ENCODE data around the gene SBF1. TPM values are rescaled to one million over a fixed set of nuclear protein-coding genes. Genes with fewer than 3 reads are reported as not detected.

SBF1 gene
- total RNA-seq, 1 experiment from 2014 or later, result 84.8 TPM

- in situ Hi-C loops (cut with HindIII; ENCODE audit: low pct_unique_long_range_greater_than_20kb, low sequenced_read_pairs), result no loop called here
- DNase-seq (ENCODE audit: low read depth), result no peak
Observed at GRCh38 chr22:50473088-50473487, 1.7 kb downstream of the SBF1 start.

GRCh38 chr22:50471962-50472361 lies 2.9 kb downstream of the SBF1 start:
- DNase-seq (ENCODE audit: low read depth), result no peak
- in situ Hi-C loops (cut with HindIII; ENCODE audit: low pct_unique_long_range_greater_than_20kb, low sequenced_read_pairs), result no loop called here

GRCh38 chr22:50471197-50471847 lies 3.5 kb downstream of the SBF1 start:
- no peak for DNase-seq (ENCODE audit: low read depth)
- in situ Hi-C loops (cut with HindIII; ENCODE audit: low pct_unique_long_range_greater_than_20kb, low sequenced_read_pairs), result no loop called here

- no peak for DNase-seq (ENCODE audit: low read depth)
- in situ Hi-C loops (cut with HindIII; ENCODE audit: low pct_unique_long_range_greater_than_20kb, low sequenced_read_pairs), result no loop called here
Observed at GRCh38 chr22:50470491-50470890, 4.3 kb downstream of the SBF1 start.

- in situ Hi-C loops (cut with HindIII; ENCODE audit: low pct_unique_long_range_greater_than_20kb, low sequenced_read_pairs), result no loop called here
- DNase-seq (ENCODE audit: low read depth), result peak; percentile 55
Observed at GRCh38 chr22:50469377-50470305, 5.2 kb downstream of the SBF1 start.

GRCh38 chr22:50468626-50469025 lies 6.2 kb downstream of the SBF1 start:
- in situ Hi-C loops (cut with HindIII; ENCODE audit: low pct_unique_long_range_greater_than_20kb, low sequenced_read_pairs), result no loop called here
- DNase-seq (ENCODE audit: low read depth), result no peak

GRCh38 chr22:50467773-50468440 lies 6.9 kb downstream of the SBF1 start:
- no peak for DNase-seq (ENCODE audit: low read depth)
- in situ Hi-C loops (cut with HindIII; ENCODE audit: low pct_unique_long_range_greater_than_20kb, low sequenced_read_pairs), result no loop called here

GRCh38 chr22:50467341-50467740 lies 7.5 kb downstream of the SBF1 start:
- in situ Hi-C loops (cut with HindIII; ENCODE audit: low pct_unique_long_range_greater_than_20kb, low sequenced_read_pairs), result no loop called here
- DNase-seq (ENCODE audit: low read depth), result no peak

- in situ Hi-C loops (cut with HindIII; ENCODE audit: low pct_unique_long_range_greater_than_20kb, low sequenced_read_pairs), result no loop called here
- DNase-seq (ENCODE audit: low read depth), result no peak
Observed at GRCh38 chr22:50465066-50465930, 9.5 kb downstream of the SBF1 start.

- no peak for DNase-seq (ENCODE audit: low read depth)
- in situ Hi-C loops (cut with HindIII; ENCODE audit: low pct_unique_long_range_greater_than_20kb, low sequenced_read_pairs), result no loop called here
Observed at GRCh38 chr22:50464451-50464850, 10.4 kb downstream of the SBF1 start.

GRCh38 chr22:50463188-50463900 lies 11.5 kb downstream of the SBF1 start:
- in situ Hi-C loops (cut with HindIII; ENCODE audit: low pct_unique_long_range_greater_than_20kb, low sequenced_read_pairs), result no loop called here
- DNase-seq (ENCODE audit: low read depth), result no peak

GRCh38 chr22:50461979-50462540 lies 12.8 kb downstream of the SBF1 start:
- in situ Hi-C loops (cut with HindIII; ENCODE audit: low pct_unique_long_range_greater_than_20kb, low sequenced_read_pairs), result no loop called here
- no peak for DNase-seq (ENCODE audit: low read depth)

GRCh38 chr22:50461536-50461935 lies 13.3 kb downstream of the SBF1 start:
- in situ Hi-C loops (cut with HindIII; ENCODE audit: low pct_unique_long_range_greater_than_20kb, low sequenced_read_pairs), result no loop called here
- DNase-seq (ENCODE audit: low read depth), result no peak

GRCh38 chr22:50460938-50461337 lies 13.9 kb downstream of the SBF1 start:
- DNase-seq (ENCODE audit: low read depth), result no peak
- in situ Hi-C loops (cut with HindIII; ENCODE audit: low pct_unique_long_range_greater_than_20kb, low sequenced_read_pairs), result no loop called here

GRCh38 chr22:50459496-50460140 lies 15.2 kb downstream of the SBF1 start:
- DNase-seq (ENCODE audit: low read depth), result no peak
- in situ Hi-C loops (cut with HindIII; ENCODE audit: low pct_unique_long_range_greater_than_20kb, low sequenced_read_pairs), result no loop called here

- no peak for DNase-seq (ENCODE audit: low read depth)
- in situ Hi-C loops (cut with HindIII; ENCODE audit: low pct_unique_long_range_greater_than_20kb, low sequenced_read_pairs), result no loop called here
Observed at GRCh38 chr22:50459016-50459415, 15.8 kb downstream of the SBF1 start.

All from Caki2 (cell line).